ENCODE results near the gene SCYL1. TPM values are rescaled to one million over a fixed set of nuclear protein-coding genes. Genes with fewer than 3 reads are reported as not detected.

SCYL1 gene
- total RNA-seq, 1 donor from 2014 or later: 41.8 TPM

DNA sequence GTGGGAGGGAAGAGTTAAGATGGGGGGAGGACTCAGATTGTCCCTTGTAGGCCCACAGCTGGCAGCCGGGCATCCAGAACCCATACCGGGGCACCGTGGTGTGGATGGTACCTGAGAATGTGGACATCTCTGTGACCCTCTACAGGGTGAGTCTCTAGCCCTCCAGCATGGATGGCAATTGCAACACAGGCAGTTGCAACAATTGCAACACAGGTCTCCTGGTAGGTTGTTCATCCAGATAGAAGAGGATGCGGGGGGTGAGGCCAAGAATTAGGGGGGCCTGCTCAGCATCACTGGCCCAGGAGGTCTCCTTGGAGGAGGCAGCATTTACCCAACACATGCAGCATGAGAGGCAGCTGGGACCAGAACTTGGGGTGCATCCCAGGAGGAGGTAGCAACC is 54.4 kb downstream of the SCYL1 start:
- no peak for DNase-seq (ENCODE audit: low read depth in 2 of 2)

DNA sequence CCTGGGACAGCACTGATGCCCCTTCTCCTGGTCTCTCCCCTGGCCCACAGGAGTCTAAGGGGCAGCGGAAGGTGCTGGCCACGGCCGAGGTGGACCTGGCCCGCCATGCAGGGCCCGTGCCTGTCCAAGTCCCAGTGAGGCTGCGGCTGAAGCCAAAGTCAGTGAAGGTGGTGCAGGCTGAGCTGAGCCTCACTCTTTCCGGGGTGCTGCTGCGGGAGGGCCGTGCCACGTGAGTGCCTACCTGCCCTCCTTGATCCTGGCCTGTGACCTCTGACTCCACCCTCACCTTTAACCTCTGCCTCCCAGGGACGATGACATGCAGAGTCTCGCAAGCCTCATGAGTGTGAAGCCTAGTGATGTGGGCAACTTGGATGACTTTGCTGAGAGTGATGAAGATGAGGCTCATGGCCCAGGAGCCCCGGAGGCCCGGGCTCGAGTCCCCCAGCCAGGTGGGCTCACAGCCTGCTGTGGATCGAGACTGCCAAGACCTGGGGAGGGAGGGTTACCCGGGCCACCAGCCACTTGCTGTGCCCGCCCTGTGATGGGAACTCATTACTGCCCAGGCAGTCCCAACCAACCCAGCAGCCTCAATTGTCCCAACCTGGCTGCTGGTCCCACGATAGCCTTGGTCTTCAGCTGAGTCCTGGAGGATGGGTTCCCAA is 55.3 kb downstream of the SCYL1 start:
- no peak for DNase-seq (ENCODE audit: low read depth in 2 of 2)

- DNase-seq (ENCODE audit: low read depth in 2 of 2): no peak
Observed at GRCh38 chr11:65580756-65581155, 55.9 kb downstream of the SCYL1 start.

GRCh38 chr11:65581928-65582327 is 57.0 kb downstream of the SCYL1 start:
- no peak for DNase-seq (ENCODE audit: low read depth in 2 of 2)

DNA sequence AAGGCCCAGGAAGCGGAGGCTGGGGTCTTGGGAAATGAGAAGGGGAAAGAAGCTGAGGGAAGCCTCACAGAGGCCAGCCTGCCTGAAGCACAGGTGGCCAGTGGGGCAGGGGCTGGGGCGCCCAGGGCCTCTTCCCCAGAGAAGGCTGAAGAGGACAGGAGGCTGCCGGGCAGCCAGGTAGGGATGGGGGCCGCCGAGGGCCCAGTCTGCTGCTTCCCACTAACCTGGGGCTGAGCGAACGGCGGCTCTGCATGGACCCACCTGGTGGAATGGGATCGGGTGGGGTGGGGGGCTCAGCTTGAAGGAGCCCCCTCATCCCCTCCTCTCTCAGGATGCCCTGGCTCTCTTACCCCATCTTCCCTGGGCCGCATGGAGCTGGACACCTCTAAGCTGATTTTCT is 58.7 kb downstream of the SCYL1 start:
- DNase-seq (ENCODE audit: low read depth in 2 of 2): no peak

- DNase-seq (ENCODE audit: low read depth in 2 of 2): no peak
Observed at GRCh38 chr11:65584106-65584505, 59.2 kb downstream of the SCYL1 start.

DNA sequence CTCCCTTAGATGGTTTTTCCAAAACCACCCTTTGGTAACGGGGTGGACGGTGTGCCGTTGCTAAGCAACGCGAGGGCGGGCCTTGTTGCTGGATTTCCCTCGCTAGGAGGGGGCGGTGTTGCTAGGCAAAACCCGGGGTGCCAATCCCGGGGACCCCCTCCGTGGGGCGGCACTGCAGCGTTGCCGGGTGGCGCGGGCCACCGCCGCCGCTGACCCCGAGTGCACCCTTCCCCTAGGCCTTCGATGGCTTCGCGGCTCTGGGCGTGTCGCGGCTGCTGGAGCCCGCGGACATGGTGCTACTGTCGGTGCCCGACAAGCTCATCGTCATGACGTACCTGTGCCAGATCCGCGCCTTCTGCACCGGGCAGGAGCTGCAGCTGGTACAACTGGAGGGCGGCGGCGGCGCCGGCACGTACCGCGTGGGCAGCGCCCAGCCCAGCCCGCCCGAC is 59.9 kb downstream of the SCYL1 start:
- no peak for DNase-seq (ENCODE audit: low read depth in 2 of 2)

DNA sequence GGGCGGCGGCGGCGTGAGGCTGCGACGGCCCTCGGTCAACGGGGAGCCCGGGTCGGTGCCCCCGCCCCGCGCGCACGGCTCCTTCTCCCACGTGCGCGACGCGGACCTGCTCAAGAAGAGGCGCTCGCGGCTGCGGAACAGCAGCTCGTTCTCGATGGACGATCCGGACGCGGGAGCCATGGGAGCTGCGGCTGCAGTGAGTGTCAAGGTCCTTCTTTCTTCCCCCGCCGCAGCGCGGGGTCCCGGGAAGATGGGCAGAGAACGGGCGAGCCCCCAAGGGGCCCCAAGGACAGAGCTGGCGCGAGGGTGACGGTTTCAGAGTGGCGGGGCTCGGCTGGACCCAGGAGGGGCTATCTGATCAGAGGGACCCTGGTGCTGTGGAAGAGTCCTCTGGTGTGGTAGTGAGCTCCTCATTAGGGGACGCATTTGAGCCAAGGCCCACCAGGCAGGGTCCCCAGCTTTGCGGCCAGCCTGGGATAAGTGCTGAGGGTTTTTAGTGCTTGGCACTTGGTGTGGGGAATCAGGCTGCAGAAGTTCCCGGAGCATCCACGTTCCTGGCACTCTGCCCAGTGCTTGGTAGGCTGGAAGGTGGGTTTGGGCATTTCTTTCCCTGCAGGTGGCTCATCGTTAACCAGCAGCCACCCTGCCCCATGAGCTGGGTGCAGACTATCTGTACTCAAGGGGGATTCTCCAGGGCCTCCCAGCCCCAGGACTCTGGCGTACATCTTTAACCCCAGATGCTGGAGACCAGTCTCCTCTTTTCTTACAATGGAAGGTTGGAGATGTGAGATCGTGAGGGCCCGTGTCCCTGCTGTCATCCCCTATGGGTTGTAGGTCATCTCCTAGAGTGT is 60.7 kb downstream of the SCYL1 start:
- no peak for DNase-seq (ENCODE audit: low read depth in 2 of 2)

DNA sequence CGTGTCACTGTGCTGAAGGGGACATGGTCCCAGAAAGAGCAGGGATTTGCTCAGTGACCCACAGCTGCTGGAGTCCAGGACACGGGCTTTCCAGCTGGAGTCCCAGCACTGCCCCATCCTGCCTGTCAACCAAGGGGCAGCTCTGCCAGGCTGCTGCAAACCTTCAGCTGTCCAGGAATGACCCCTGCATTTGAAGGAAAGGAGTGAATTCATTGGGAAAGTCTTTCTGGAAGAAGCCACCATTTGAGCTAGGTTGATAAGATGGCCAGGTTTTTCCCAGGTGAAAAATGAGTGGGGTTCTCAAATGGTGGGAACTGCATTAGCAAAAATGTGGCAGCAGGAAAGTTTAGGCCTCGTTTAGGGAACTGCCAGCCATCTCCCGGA is 61.4 kb downstream of the SCYL1 start:
- DNase-seq (ENCODE audit: low read depth in 2 of 2): no peak

GRCh38 chr11:65586676-65587075 is 61.8 kb downstream of the SCYL1 start:
- no peak for DNase-seq (ENCODE audit: low read depth in 2 of 2)

Other genes with a start within 250 kb of the SCYL1 start
- 6.4 and 7.8 TPM in 2 replicates for gene CDC42EP2, start 210.2 kb upstream of the SCYL1 start, total RNA-seq
- gene DPF2, start 191.2 kb upstream of the SCYL1 start, total RNA-seq: 18.5 and 32.1 TPM in 2 replicates
- gene TIGD3, start 170.3 kb upstream of the SCYL1 start, total RNA-seq: under 0.01 and 0.26 TPM in 2 replicates
- 1.6 and 1.7 TPM in 2 replicates for gene SLC25A45, start 142.4 kb upstream of the SCYL1 start, total RNA-seq
- 75.4 and 85.1 TPM in 2 replicates for gene FRMD8, start 138.4 kb upstream of the SCYL1 start, total RNA-seq
- 23.7 and 88.5 TPM in 2 replicates for gene NEAT1, start 102.3 kb upstream of the SCYL1 start, total RNA-seq
- 1,844 and 2,565 TPM in 2 replicates for gene MALAT1, start 26.0 kb upstream of the SCYL1 start, total RNA-seq
- 13.1 and 41.7 TPM in 2 replicates for gene LTBP3, start 33.3 kb downstream of the SCYL1 start, total RNA-seq
- 37.6 and 37.7 TPM in 2 replicates for gene ZNRD2, start 45.4 kb downstream of the SCYL1 start, total RNA-seq
- 12.2 and 23.8 TPM in 2 replicates for gene FAM89B, start 47.5 kb downstream of the SCYL1 start, total RNA-seq
- 2.5 and 4.7 TPM in 2 replicates for gene EHBP1L1, start 51.0 kb downstream of the SCYL1 start, total RNA-seq
- under 0.01 and 0.13 TPM in 2 replicates for gene KCNK7, start 70.7 kb downstream of the SCYL1 start, total RNA-seq
- gene MAP3K11, start 89.1 kb downstream of the SCYL1 start, total RNA-seq: 57.1 and 78.8 TPM in 2 replicates
- 10.4 and 17.6 TPM in 2 replicates for gene PCNX3, start 90.7 kb downstream of the SCYL1 start, total RNA-seq
- 54.0 and 56.0 TPM in 2 replicates for gene SIPA1, start 113.0 kb downstream of the SCYL1 start, total RNA-seq
- 8.7 and 16.3 TPM in 2 replicates for gene RELA, start 137.8 kb downstream of the SCYL1 start, total RNA-seq
- gene KAT5, start 187.2 kb downstream of the SCYL1 start, total RNA-seq: 37.6 and 38.4 TPM in 2 replicates
- 39.8 and 42.6 TPM in 2 replicates for gene RNASEH2C, start 195.7 kb downstream of the SCYL1 start, total RNA-seq

Measured in dermis microvascular lymphatic vessel endothelial cell (primary cell).